K562 (cell line): ENCODE measurements around the gene P2RX3. TPM values are rescaled to one million over a fixed set of nuclear protein-coding genes. Genes with fewer than 3 reads are reported as not detected.

Experiments
- ATAC-seq: fragments of 200-7000 bp; cut with Tn5 transposase; 3 replicates; pipeline ENCODE4 v1.9.1; 2020; ENCODE audit warnings: moderate library complexity
- BruUV-seq: library from RNA; stranded (reverse); fragments of 400-500 nt; replicated peaks from 2 replicates; lab custom pipeline; 2021; lab: Mats Ljungman, UMichigan
- CTCF ChIA-PET: fragments of 300-600 bp; formaldehyde crosslinking; extraction: SDS; loops from one replicate; lab custom pipeline; 2021; ENCODE audit warnings: low intra/inter-chr PET ratio; lab: Yijun Ruan, JAX
- POLR2A ChIA-PET: fragments of 300-600, 350-650 bp; sonication (Branson Sonifier 250); formaldehyde crosslinking; extraction: SDS; loops from one replicate; lab custom pipeline; 2021; ENCODE audit warnings: antibody characterized with exemption, inconsistent platforms; lab: Yijun Ruan, JAX
- DNase-seq, 4 experiments: peaks; one replicate each; pipeline versions ENCODE4 v3.0.0 to v3.0.0-alpha.2; 2011 to 2018; ENCODE audit warnings: low spot score in 3 of 4, mixed read lengths in 3 of 4; ENCODE audit errors: extremely low read depth in 1 of 4
- FAIRE-seq: peaks from 2 replicates; lab custom pipeline; 2011; peaks lifted over from hg19 to GRCh38; lab: Jason Lieb, UNC
- H2AFZ ChIP-seq: 2 replicates; pipeline ENCODE4 v1.6.0; 2011; ENCODE audit warnings: low read depth, low read length, control low read depth, inconsistent platforms
- H3K27ac ChIP-seq: fragments of 200-600 bp; 3 replicates; pipeline ENCODE4 v1.8.0; 2011; ENCODE audit warnings: low read depth, mild to moderate bottlenecking, control low read depth, inconsistent platforms, low read length, moderate library complexity, mixed read lengths; ENCODE audit errors: extremely low read depth
- H3K27me3 ChIP-seq, 2 experiments: fragments of 300-600 bp in 1 of 2; 2 replicates in 1 of 2; 3 replicates in 1 of 2; pipeline versions ENCODE4 v1.6.0 to v1.8.0; 2011; ENCODE audit warnings: inconsistent platforms in 2 of 2, low read length in 2 of 2, mild to moderate bottlenecking in 1 of 2, mixed read lengths in 1 of 2, moderate library complexity in 1 of 2; ENCODE audit not compliant: control insufficient read depth in 2 of 2, insufficient read depth in 2 of 2
- H3K36me3 ChIP-seq: fragments of 300-600 bp; 3 replicates; pipeline ENCODE4 v1.8.0; 2011; ENCODE audit warnings: mild to moderate bottlenecking, low read length, inconsistent platforms; ENCODE audit not compliant: control insufficient read depth, insufficient read depth
- H3K4me1 ChIP-seq, 2 experiments: fragments of 200-600 bp in 1 of 2; replicated peaks in 1 of 2; 2 replicates in 1 of 2; 3 replicates in 1 of 2; pipeline versions ENCODE4 v1.5.1 to v1.8.0; 2011; ENCODE audit warnings: inconsistent platforms in 2 of 2, low read length in 2 of 2, mild to moderate bottlenecking in 1 of 2, mixed read lengths in 1 of 2, moderate library complexity in 1 of 2; ENCODE audit not compliant: control insufficient read depth in 2 of 2, insufficient read depth in 2 of 2
- H3K4me2 ChIP-seq: 2 replicates; pipeline ENCODE4 v1.6.1; 2011; ENCODE audit warnings: low read length, control low read depth, inconsistent platforms, mixed read lengths; ENCODE audit not compliant: insufficient read depth
- H3K4me3 ChIP-seq: fragments of 200-600 bp; sonication (generic), shearing (Covaris generic); 2 replicates; pipeline ENCODE4 v1.5.1; 2016; ENCODE audit warnings: control low read depth, inconsistent platforms
- H3K79me2 ChIP-seq: fragments of 200-600 bp; 3 replicates; pipeline ENCODE4 v1.8.0; 2011; ENCODE audit warnings: low read length, inconsistent platforms; ENCODE audit not compliant: control insufficient read depth, insufficient read depth
- H3K9ac ChIP-seq, 2 experiments: 2 replicates each; pipeline versions ENCODE4 v1.6.0 to v1.6.1; 2011; ENCODE audit warnings: low read depth in 2 of 2, low read length in 2 of 2, control low read depth in 1 of 2, inconsistent platforms in 1 of 2, mild to moderate bottlenecking in 1 of 2, mixed read lengths in 1 of 2; ENCODE audit not compliant: insufficient read depth in 1 of 2
- H3K9me1 ChIP-seq: one replicate; pipeline ENCODE4 v1.6.0; 2011; ENCODE audit warnings: inconsistent platforms, mild to moderate bottlenecking, low read length, moderate library complexity; ENCODE audit not compliant: control insufficient read depth, insufficient read depth
- H3K9me3 ChIP-seq: replicated peaks from 2 replicates; pipeline ENCODE4 v1.5.1; 2011; ENCODE audit warnings: low read depth, low read length, inconsistent platforms; ENCODE audit not compliant: control insufficient read depth, insufficient read depth
- H4K20me1 ChIP-seq: replicated peaks from 2 replicates; pipeline ENCODE4 v1.6.1; 2011; ENCODE audit warnings: low read length, inconsistent platforms, mixed read lengths; ENCODE audit not compliant: control insufficient read depth, insufficient read depth
- CREB1 ChIP-seq, 2 experiments: sonication (generic) in 1 of 2; formaldehyde crosslinking in 1 of 2; IDR thresholded peaks; 2 replicates each; pipeline versions ENCODE4 v1.6.1 to v1.8.0; 2012 to 2022; ENCODE audit warnings: inconsistent platforms in 1 of 2, mild to moderate bottlenecking in 1 of 2, missing genetic modification reagents in 1 of 2, moderate library complexity in 1 of 2
- FOXA3 ChIP-seq, 2 experiments: fragments of 450-650 bp in 1 of 2; sonication (generic) in 1 of 2; formaldehyde crosslinking; IDR thresholded peaks in 1 of 2; conservative IDR thresholded peaks in 1 of 2; 2 replicates each; pipeline versions ENCODE4 v1.4.0 to v1.8.0; 2020 to 2022; ENCODE audit warnings: mild to moderate bottlenecking in 2 of 2, missing genetic modification reagents in 1 of 2
- HEY1 ChIP-seq: fragments of 250-450 bp; sonication (Bioruptor Pico); IDR thresholded peaks from 2 replicates; pipeline ENCODE4 v1.5.0; 2020; ENCODE audit warnings: mild to moderate bottlenecking, moderate library complexity, borderline replicate concordance
- MAFK ChIP-seq: IDR thresholded peaks from 2 replicates; pipeline ENCODE4 v1.6.1; 2011; ENCODE audit warnings: low read length, improper control_type of control experiment
- NCOA4 ChIP-seq: fragments of 450-650 bp; IDR thresholded peaks from 2 replicates; pipeline ENCODE4 v1.6.1; 2018; ENCODE audit warnings: mild to moderate bottlenecking; ENCODE audit not compliant: partially characterized antibody
- SNIP1 ChIP-seq: fragments of 450-650 bp; IDR thresholded peaks from 2 replicates; pipeline ENCODE4 v1.7.1; 2017; ENCODE audit warnings: low read depth, mild to moderate bottlenecking
- TAF9B ChIP-seq: fragments of 450-650 bp; IDR thresholded peaks from 2 replicates; pipeline ENCODE4 v1.6.1; 2018; ENCODE audit warnings: mild to moderate bottlenecking; ENCODE audit not compliant: partially characterized antibody
- TAL1 ChIP-seq: fragments of 450-650 bp; IDR thresholded peaks from 2 replicates; pipeline ENCODE4 v1.6.1; 2016; ENCODE audit warnings: mild to moderate bottlenecking
- U2AF2 ChIP-seq: fragments of 200-400 bp; formaldehyde crosslinking; optimal IDR thresholded peaks from 2 replicates; pipeline ENCODE3; 2017; ENCODE audit warnings: low read depth, mild to moderate bottlenecking, low read length
- ZFP36 ChIP-seq: fragments of 150-350 bp; IDR thresholded peaks from 2 replicates; pipeline ENCODE4 v1.6.1; 2018; ENCODE audit warnings: low read length, low read depth; ENCODE audit not compliant: partially characterized antibody
- ZNF354B ChIP-seq: fragments of 250-450 bp; sonication (Bioruptor Pico); IDR thresholded peaks from 2 replicates; pipeline ENCODE4 v1.4.0; 2020
- WGBS: fragments of 100-300 bp; shearing (Covaris generic); methylation state at CpG from one replicate; pipeline ENCODE4 v1.1.6; 2016; ENCODE audit warnings: low coverage, mixed read lengths; ENCODE audit not compliant: insufficient coverage; ENCODE audit errors: missing lambda C conversion rate; 5-methylcytosine and 5-hydroxymethylcytosine counted together
- in situ Hi-C: fragments of 300-500 bp; cut with MboI; formaldehyde crosslinking; loops from 4 replicates; pipeline ENCODE4 v1.15.0; 2018; ENCODE audit warnings: inconsistent platforms, mixed read lengths
- intact Hi-C: fragments of 100-400 bp; cut with micrococcal nuclease; formaldehyde crosslinking; loops from 2 replicates; pipeline ENCODE4 v1.14.2; 2022
- polyA plus RNA-seq, 8 experiments: library from polyadenylated mRNA; depleted of rRNA in 4 of 8; stranded (reverse) in 5 of 8; unstranded in 3 of 8; fragments of >200 nt; fragmentation: Nextera tagmentation in 2 of 8; fragmentation: Illumina TruSeq in 1 of 8; extraction: Ambion mirVana in 2 of 8; extraction: Trizol in 1 of 8; gene quantifications; 2 replicates each; pipeline versions ENCODE4 v1.2.1 to v1.2.3, GENCODE V29; 2011 to 2014; ENCODE audit warnings: inconsistent platforms in 1 of 8, missing spikeins in 1 of 8
- total RNA-seq, 7 experiments: library from RNA; depleted of rRNA in 6 of 7; stranded (reverse); fragments of >200 nt in 6 of 7; fragmentation: Illumina TruSeq in 2 of 7; extraction: Trizol in 2 of 7; gene quantifications; 2 replicates each; pipeline versions ENCODE4 v1.2.1 to v1.2.3, GENCODE V29; 2011 to 2021; ENCODE audit warnings: low replicate concordance in 1 of 7
- TF ChIP-seq, protein P1 (sequence below), 3 experiments: IDR thresholded peaks in 2 of 3; conservative IDR thresholded peaks in 1 of 3; 2 replicates each; pipeline ENCODE4 v1.5.1; 2011 to 2012; ENCODE audit warnings: low read length in 3 of 3, mild to moderate bottlenecking in 3 of 3, control low read depth in 2 of 3, improper control_type of control experiment in 1 of 3, inconsistent platforms in 1 of 3, low read depth in 1 of 3, mixed read lengths in 1 of 3, moderate library complexity in 1 of 3; ENCODE audit not compliant: insufficient read depth in 2 of 3

Gene P2RX3
- total and polyA plus RNA-seq, 9 of the 15 experiments (the other 6 are each of a cell fraction or from before 2014, with no cell fraction given), result not detected

DNA sequence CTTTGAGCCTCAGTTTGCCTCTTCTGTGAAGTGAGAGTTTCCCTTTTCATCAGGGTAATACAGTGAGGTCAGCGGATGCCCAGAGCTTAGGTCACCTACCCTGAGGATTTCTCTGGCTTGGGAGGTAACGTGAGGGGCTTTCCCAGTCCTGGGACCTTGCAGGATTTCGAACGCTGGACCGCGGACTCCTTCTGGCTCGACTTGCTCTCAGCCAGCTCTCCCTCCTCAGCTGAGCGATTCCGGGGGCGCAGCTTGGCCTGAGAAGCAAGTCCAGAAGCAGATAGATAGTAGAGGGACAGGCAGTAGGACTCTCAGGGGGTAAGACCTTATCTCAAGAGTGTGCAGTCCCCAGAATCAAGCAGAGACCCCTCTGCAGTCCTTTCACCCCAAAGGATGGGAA is 37.4 kb upstream of the P2RX3 start:
- Histone ChIP-seq H2AFZ (no peak overlapping the region), H3K27me3 (no peaks in the 10 kb centered on the region), H3K4me2 (no peak overlapping the region), H3K9ac (no peak overlapping the region), H3K4me3 (no peak overlapping the region), H3K9me1 (no peaks in the 10 kb centered on the region), H3K79me2 (no peaks in the 10 kb centered on the region; the same call in 2 of the 3 replicates), H3K4me1 (peaks cover 7 to 16% of the 10 kb centered on the region in 2 experiments; a peak in 4 of 5 replicates), H3K27ac (no peak overlapping the region), H4K20me1 (0 out of 2 replicates have a peak, but pooled peaks cover 3% of the 10 kb centered on the region)
- ChIA-PET CTCF (no interaction called here), POLR2A (interaction anchor here (0.5 to 1.5 kb wide), 4 partner anchors 11 to 124 kb away, joined by 3 to 4 read pairs (median 3); no protein-coding TSS in a partner anchor)
- intact Hi-C loops, result no loop called here
- no peak for ATAC-seq
- DNase-seq, result no peak
- 95% methylated on average over 7 of the region's 10 CpGs for WGBS
- no TSS peak for BruUV-seq
- FAIRE-seq, result no peak
- no peak for TF ChIP-seq HEY1
- TF ChIP-seq NCOA4, result no peak
- no peak for TF ChIP-seq ZNF354B
- TF ChIP-seq FOXA3 (CRISPR knock-in tag; conservative IDR thresholded peaks at IDR 0.05 in 1 of 2, IDR thresholded peaks at IDR 0.05 in 1 of 2), result no peak
- TF ChIP-seq MAFK, result no peak
- no peak for TF ChIP-seq U2AF2
- TF ChIP-seq, protein P1, sequence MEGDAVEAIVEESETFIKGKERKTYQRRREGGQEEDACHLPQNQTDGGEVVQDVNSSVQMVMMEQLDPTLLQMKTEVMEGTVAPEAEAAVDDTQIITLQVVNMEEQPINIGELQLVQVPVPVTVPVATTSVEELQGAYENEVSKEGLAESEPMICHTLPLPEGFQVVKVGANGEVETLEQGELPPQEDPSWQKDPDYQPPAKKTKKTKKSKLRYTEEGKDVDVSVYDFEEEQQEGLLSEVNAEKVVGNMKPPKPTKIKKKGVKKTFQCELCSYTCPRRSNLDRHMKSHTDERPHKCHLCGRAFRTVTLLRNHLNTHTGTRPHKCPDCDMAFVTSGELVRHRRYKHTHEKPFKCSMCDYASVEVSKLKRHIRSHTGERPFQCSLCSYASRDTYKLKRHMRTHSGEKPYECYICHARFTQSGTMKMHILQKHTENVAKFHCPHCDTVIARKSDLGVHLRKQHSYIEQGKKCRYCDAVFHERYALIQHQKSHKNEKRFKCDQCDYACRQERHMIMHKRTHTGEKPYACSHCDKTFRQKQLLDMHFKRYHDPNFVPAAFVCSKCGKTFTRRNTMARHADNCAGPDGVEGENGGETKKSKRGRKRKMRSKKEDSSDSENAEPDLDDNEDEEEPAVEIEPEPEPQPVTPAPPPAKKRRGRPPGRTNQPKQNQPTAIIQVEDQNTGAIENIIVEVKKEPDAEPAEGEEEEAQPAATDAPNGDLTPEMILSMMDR (IDR thresholded peaks at IDR 0.05 in 2 of 3, conservative IDR thresholded peaks at IDR 0.05 in 1 of 3; ENCODE audit: insufficient read depth in 2 of 3, low read depth in 1 of 3, low read length in 3 of 3), result no peak
- TF ChIP-seq SNIP1, result no peak
- no peak for TF ChIP-seq TAL1
- TF ChIP-seq ZFP36, result no peak
- TF ChIP-seq CREB1 (IDR thresholded peaks at IDR 0.05), result no peak
- no peak for TF ChIP-seq CREB1 (CRISPR knock-in tag; IDR thresholded peaks at IDR 0.05)
- no peak for TF ChIP-seq TAF9B
- TF ChIP-seq, all 486 proteins: peak for 0
- no peaks in the 10 kb centered on the region; the same call in 1 of the 2 replicates for H3K9me3 ChIP-seq
- in situ Hi-C loops, result no loop called here
- peaks cover 49% of the 10 kb centered on the region for H3K36me3 ChIP-seq
